Hepatocyte (in vitro differentiated cells): Measurements from ENCODE around the gene TXNDC2.
"Not testable (repeated sequence)": the region's sequence is repeated elsewhere in the genome, so short reads cannot be mapped to it uniquely, and the experiment has no call there.

ENCODE experiments used
- EZH2 ChIP-seq: fragments of 200-600 bp; sonication (generic); IDR thresholded peaks from 2 replicates; pipeline ENCODE4 v1.6.1; 2016; ENCODE audit warnings: antibody characterized with exemption, mild to moderate bottlenecking, borderline replicate concordance
- TF ChIP-seq, protein P1 (sequence below): fragments of 200-600 bp; sonication (generic); IDR thresholded peaks from 2 replicates; pipeline ENCODE4 v1.5.1; 2016; ENCODE audit warnings: antibody characterized with exemption, mild to moderate bottlenecking; ENCODE audit not compliant: poor library complexity

DNA sequence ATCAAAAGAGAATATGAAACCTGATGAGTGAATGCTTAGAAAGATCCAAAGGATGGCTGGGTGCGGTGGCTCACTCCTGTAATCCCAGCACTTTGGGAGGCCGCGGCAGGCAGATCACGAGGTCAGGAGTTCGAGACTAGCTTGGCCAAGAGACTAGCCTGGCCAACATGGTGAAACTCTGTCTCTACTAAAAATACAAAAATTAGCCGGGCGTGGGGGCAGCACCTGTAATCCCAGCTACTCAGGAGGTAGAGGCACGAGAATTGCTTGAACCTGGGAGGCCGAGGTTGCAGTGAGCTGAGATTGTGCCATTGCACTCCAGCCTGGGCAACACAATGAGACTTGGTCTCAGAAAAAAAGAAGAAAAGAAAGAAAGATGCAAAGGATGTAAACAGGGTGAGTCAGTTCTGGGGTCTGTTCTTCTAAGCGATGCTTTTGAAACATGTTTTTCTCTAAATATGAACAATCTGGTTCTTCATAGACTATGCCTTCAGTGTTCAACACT is 12.1 kb downstream of the TXNDC2 start:
- TF ChIP-seq, protein P1, sequence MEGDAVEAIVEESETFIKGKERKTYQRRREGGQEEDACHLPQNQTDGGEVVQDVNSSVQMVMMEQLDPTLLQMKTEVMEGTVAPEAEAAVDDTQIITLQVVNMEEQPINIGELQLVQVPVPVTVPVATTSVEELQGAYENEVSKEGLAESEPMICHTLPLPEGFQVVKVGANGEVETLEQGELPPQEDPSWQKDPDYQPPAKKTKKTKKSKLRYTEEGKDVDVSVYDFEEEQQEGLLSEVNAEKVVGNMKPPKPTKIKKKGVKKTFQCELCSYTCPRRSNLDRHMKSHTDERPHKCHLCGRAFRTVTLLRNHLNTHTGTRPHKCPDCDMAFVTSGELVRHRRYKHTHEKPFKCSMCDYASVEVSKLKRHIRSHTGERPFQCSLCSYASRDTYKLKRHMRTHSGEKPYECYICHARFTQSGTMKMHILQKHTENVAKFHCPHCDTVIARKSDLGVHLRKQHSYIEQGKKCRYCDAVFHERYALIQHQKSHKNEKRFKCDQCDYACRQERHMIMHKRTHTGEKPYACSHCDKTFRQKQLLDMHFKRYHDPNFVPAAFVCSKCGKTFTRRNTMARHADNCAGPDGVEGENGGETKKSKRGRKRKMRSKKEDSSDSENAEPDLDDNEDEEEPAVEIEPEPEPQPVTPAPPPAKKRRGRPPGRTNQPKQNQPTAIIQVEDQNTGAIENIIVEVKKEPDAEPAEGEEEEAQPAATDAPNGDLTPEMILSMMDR = not testable (repeated sequence)
- TF ChIP-seq EZH2 = not testable (repeated sequence)
